ENCODE results near the gene TAF12.

DNA sequence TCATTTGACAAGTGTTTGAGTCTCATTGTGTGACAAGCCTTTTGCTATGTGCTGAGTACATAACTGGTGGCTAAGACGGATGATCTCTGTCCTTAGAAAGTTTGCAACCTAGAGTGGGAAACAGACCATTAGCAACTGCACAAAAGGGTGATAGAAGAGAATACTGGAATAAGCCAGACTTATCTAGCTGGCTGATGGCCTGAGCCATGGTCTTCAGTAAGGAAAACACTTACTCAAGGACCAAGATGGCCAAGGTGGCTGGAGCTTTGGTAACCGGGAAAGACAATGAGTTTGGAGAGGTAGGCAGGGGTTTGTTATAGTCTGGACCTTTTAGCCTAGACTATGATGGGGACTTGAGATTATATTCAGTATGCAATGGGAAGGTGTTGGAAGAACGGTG lies 1.6 kb upstream of the TAF12 start:
- TF ChIP-seq, protein P1, sequence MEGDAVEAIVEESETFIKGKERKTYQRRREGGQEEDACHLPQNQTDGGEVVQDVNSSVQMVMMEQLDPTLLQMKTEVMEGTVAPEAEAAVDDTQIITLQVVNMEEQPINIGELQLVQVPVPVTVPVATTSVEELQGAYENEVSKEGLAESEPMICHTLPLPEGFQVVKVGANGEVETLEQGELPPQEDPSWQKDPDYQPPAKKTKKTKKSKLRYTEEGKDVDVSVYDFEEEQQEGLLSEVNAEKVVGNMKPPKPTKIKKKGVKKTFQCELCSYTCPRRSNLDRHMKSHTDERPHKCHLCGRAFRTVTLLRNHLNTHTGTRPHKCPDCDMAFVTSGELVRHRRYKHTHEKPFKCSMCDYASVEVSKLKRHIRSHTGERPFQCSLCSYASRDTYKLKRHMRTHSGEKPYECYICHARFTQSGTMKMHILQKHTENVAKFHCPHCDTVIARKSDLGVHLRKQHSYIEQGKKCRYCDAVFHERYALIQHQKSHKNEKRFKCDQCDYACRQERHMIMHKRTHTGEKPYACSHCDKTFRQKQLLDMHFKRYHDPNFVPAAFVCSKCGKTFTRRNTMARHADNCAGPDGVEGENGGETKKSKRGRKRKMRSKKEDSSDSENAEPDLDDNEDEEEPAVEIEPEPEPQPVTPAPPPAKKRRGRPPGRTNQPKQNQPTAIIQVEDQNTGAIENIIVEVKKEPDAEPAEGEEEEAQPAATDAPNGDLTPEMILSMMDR (IDR thresholded peaks at IDR 0.05): no peak
- no peak for TF ChIP-seq POLR2AphosphoS5 (IDR thresholded peaks at IDR 0.05)
- no peak for TF ChIP-seq POLR2A (IDR thresholded peaks at IDR 0.05)
- no peak for TF ChIP-seq EP300 (IDR thresholded peaks at IDR 0.05; ENCODE audit: low read depth)

Measured in transverse colon (tissue), 4 donors.